HG02759 (cell line): Measurements from ENCODE around the gene PCDHGC3.

Experiments
- ATAC-seq: cut with Tn5 transposase; IDR thresholded peaks from one replicate; pipeline ENCODE4 v1.9.1; 2021; ENCODE audit warnings: mild to moderate bottlenecking, moderate library complexity; ENCODE audit not compliant: unreplicated experiment

Gene PCDHGC3

DNA sequence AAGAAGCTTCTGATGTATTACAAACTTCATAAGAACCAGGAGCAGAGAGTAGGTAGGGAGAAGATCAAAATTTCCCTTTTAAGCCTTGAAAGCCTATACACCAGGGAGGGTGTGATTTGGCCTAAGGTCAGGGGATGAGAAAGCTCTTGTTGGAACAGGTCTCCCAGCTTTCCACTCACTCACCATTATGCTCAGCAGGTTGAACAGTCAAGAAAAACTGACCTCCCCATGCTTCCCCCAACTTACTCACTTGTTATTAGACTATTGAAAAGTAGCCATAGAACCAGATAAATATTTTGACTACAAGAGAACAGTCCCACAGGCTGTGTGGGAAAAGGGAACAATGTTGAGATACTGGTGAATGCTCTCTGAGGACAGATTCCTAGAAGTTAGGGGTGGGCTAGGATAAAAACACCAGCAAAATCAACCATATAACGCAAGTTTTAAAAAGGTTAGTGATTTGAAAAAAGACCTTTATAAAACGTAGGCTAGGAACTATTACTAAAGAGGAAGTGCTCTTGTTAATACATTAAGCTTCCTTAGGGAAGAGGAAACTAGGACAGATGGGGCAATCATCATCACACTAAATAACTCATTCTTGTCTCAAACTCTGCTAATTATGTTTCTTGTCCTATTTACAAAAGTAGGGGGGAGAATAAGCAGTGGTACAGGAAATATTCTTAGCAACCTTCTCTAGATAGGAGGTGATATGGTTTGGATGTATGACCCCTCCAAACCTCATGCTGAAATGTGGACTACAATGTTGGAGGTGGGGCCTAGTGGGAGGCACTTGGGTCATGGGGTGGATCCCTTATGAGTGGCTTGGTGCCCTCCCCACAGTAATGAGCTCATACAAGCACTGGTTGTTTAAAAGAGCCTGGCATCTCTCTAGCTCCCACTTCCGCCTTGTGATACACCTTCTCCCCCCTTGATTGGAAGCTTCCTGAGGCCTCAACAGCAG lies 44.1 kb downstream of the PCDHGC3 start:
- no peak for ATAC-seq

- ATAC-seq = no peak
Measured at GRCh38 chr5:141521244-141521781, 45.5 kb downstream of the PCDHGC3 start.

DNA sequence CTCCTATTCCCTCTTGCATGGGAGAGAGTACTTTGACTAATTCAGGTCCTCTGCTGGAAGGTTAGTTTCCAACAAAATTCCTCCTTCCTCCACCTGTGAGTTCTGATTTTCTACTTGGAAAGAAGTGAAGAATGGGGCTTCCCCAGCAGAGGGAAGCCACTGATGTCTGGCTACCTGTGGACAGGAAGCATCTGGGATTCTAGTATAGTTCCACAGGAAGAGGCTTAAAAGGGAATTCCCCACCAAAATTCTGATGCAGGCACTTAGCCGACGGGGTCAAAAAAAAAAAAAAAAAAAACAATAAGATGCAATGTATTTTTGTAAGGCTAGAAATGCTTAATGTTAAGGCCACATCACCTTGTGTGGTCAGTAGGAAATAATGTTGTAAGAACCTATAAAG lies 46.5 kb downstream of the PCDHGC3 start:
- ATAC-seq = no peak

DNA sequence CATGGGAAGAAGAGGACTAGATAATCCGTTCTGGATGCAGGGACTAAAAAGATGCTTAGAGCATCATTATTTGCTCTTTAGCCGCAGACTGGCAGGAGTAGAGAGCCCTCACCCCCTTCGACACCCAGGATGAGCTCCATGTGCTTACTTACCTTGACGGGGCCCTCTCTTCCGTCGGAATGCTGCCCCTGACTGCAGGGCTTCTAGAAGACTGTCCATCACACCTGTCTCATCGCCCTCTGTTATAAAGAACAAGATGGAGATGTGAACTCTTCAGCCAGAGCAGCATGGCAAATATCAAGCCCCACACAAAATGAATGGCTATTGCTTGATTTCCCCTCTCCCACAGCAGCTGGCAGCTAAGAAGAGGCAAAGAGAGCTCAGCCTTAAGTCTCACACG lies 48.2 kb downstream of the PCDHGC3 start:
- ATAC-seq = no peak

DNA sequence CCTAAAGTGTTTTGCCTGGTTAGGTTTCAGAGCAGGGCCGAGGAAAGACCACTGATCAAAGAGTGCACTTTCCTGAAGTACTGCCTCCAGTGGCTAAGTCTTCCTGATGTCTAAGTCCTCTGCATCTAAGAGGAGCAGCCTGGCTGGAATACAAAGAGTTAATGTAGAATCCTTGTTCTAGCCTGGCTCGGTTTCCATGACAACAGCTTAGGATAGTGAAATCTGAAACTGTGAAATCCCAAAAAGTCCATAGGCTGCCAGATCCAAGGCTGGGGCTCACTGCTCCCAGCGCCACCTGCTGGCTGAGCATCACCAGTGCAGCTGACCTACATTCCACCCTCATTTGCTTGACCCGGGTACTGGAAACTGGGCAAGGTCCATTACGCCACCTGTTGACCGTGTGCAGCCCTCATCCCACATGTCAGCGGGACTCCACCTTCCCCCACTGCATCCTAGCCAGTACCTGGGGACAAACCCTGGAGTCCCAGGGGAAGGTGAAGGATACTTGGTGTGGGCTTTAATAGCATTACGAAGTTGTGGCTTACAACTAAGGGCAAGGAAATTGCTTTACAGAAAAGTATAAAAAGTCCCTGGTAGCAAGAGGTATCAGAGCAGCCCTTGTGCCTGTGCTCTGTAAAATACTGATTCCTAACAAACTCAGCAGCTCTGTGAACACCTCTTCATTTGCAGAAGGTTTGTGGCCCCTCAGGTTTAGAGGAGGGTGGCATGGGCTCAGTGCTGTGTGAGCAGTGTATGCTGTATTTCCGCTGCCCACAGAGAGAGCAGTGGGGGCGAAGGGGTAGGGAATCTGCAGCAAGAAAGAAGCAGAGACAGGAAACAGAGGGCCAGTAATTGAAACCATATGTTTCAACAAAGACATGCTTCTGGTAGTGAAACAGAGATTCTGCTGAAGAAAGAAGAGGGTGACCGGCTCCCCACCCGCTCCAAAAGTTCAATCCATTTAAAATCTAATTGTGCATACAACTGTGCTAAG lies 49.1 kb downstream of the PCDHGC3 start:
- peak; percentile 65 for ATAC-seq

GRCh38 chr5:141525653-141526052 lies 49.9 kb downstream of the PCDHGC3 start:
- ATAC-seq = no peak

- no peak for ATAC-seq
Measured at GRCh38 chr5:141527426-141527825, 51.7 kb downstream of the PCDHGC3 start.
